NCI-H2227 (cell line): ENCODE data around the gene ZNF444.

ENCODE experiments used
- DNase-seq: peaks from one replicate; lab custom pipeline; 2025; ENCODE audit not compliant: unreplicated experiment; lab: John Stamatoyannopoulos, UW

The ZNF444 gene

DNA sequence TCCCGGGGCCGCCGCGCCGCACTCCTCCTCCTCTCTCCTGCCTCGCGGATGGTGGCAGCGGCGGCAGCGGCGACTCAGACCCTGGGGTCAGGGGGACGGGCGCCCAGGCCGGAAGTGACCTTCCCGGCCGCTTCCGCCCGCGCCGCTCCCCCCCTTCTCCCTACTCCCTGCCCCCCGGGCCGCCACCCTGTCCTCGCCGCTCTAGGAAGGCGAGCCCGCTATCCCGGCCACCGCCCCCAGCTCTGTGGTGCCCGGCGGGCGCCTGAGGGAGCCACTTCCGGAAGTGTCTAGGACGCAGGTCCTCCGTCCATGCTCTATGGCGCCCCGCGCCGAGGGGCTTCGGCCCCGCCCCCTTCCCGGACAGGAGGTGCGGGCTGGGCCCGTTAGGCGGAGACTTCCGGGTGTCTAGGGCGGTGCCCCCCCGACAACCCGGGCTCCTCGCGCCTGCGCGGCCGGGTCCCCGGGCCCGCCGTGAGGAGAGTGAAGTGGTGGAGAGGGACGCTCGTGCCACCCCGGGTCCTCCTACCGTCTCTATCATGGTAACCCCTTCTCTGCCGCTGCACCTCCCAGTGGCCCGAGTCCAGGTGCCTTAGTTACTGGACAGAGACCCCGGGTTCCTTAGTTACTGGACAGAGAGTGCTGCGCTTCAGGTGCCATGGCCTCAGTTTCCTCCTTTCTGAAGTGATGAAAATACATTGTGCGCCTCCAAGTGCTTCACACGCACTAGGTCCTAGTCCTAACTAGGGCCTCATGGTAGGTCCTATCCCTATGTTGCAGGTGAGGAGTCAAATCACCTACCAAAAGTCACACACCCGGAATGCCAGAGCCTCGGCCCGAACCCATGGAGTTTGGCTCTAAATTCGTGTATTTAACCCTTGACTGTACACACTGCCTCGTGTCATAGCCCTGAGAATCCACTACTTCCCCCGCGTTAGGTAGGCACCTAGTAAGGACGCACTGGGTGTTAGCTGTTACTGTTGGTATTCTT, 19.6 kb upstream of the ZNF444 start, which contains the start of gene ZNF787:
Gene ZNF787 (minus strand): TSS at position 116 of the 988 bp plus-strand sequence. CDS start 18,078 bp downstream, outside the sequence.
- DNase-seq = peak; percentile 100

DNA sequence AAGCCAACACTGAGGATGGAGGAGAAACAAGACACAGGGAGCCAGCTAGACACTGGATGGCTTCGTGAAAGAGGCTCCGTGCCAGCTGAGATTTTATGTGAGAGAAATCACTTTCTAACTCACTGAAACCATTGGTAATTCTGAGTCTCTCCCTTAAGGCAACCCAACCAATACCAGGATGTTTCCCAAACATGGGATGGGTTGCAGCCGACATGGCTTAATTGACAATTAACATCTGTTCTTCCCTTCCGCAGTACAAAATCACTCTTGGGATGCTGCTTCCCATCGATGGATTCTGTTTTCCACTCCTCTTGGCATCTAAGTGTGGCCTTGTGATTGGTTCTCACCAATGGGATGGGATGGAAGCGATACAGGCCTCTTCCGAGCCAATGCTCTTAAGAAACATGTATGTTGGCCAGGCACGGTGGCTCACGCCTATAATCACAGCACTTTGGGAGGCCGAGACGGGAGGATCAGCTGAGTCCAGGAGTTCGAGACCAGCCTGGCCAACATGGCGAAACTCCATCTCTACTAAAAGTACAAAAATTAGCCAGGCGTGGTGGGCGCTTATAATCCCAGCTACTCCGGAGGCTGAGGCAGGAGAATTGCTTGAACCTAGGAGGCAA, 17.7 kb upstream of the ZNF444 start:
- no peak for DNase-seq

DNA sequence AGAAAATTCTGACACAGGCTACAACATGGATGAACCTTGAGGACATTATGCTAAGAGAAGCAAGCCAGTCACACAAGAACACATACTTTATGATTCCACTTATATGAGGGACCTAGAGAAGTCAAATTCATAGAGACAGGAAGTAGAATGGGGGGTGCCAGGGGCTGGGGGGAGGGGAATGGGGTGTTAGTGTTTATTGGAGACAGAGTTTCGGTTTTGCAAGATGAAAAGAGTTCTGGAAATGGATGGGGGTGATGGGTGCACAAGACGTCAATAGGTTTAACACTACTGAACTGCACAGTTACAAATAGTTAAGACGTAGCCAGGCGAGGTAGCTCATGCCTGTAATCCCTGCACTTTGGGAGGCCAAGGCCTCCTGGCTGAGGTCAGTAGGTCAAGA, 16.5 kb upstream of the ZNF444 start:
- DNase-seq = no peak

DNA sequence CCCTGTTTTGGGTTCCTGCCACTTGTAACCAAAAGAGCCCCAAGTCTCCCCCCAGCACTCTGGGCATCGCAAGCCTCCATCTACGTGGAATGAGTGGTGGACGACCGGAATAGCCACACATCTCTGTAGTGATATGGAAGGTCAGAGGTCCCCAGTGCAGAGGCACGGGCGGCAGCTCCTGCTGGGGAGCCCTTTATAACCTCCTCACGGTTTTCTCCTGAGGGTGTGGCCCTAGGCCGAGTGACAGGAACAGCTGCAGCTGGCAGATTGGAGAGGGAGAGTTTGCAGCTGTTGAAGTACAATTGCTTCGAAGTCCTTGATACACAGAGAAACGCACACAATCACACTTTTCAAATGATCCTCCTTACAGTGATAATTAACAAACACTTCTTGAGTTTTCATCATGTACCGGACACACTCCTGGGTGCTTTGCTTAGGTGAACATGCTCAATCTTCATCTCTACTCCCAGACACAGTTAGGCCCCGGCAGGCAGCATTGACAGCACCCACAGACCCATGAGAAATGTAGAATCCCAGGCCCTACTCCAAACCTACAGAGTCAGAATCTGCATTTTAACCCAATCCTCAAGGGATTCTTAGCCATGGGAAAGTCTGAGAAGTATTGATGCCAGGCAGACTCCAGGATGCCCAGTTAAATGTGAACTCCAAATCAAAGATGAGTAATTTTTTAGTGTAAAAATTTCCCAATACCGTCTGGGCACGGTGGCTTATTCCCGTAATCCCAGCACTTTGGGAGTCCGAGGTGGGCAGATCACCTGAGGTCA, 15.1 kb upstream of the ZNF444 start:
- DNase-seq = peak; percentile 41

DNA sequence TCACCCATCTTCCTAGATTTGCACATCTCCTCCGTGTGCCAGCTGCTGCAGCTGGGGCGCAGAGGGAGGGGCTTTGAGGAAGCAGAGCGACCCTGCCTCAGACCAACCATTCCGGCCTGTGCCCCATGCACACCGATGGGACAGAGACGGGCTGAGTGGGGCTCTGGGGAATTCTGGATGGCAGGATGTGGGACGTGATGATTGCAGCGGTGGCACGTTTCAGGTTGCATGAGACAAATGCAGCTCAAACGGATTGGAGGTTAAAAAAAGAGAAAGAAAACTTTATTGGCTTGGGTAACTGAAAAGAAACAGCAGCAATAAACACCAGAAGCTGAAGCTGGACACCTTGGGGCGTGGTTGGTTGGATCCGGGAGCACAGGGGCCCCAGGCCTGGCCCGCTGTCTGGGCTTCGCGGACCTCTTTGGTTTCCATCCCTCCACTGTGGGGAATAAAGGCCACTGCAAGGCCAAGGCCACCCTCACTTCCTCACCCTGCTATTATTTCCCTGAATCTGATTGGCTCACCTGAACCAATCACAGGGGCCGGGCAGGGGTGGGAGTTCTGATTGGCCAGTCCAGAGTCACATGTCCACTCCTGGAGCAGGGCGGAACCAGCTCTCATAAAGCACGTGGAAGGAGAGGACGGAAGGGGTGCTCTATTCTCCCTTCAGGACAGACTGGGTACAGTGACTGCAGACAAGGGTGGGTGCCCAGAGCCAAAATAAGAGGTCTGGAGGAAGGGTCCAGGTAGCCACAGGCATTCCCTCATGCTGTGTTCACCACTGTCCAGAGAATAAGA, 13.9 kb upstream of the ZNF444 start:
- no peak for DNase-seq

DNA sequence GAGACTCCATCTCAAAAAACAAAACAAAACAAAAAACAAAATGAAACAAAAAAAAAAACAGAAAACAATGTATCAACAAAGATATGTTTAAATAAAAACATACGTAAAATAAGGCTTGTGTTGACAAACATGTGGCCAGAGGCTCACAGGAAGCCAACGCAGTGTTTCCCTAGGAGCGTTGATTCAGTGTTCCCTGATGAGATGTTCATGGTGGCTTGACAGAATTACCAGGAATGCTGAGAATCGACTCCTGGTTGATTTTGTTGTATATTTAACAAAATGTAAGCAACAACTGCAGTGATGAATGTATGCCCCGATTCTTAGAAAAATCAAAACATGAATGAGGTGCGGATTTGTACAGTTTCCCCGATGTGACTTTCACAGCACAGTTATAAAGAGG, 11.1 kb upstream of the ZNF444 start:
- no peak for DNase-seq

DNA sequence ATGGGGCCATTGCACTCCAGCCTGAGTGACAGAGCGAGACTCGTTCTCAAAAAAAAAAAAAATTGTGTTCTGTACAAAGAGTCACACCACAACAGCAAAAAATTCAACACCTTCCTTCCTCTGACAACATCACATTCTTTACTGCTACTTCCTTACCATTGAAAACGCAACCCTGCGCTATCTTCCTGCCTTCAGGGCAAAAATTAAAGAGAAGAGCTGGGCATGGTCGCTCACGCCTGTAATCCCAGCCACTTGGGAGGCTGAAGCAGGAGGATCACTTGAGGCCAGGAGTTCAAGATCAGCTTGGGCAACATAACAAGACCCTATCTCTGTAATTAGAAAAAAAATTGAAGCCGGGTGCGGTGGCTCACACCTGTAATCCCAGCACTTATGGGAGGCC, 9.4 kb upstream of the ZNF444 start:
- no peak for DNase-seq

DNA sequence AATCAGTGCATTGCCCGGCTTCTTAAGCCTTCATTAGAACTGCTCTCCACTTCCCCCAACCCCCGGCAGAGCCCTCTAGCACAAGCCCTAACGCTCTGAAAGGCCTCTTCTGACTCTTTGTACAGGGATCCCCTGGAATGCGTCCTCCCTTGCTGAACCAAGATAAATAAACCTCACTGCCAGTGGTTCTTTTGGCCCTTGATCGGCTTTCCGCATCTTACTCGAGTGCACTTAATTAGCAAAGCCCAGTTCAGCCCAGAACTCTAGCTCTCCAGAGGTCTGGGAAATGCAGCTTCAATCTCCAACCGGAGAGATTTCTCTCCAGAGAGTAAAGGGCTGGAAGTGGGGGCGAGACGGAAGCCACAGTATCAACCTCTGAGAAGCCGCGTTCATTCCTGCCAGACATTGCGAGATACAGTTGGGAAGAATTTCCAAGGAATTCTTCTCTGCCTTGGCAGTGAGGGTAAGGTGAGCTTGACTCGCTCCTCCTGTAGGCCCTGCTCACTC, 8.7 kb upstream of the ZNF444 start:
- DNase-seq = no peak

DNA sequence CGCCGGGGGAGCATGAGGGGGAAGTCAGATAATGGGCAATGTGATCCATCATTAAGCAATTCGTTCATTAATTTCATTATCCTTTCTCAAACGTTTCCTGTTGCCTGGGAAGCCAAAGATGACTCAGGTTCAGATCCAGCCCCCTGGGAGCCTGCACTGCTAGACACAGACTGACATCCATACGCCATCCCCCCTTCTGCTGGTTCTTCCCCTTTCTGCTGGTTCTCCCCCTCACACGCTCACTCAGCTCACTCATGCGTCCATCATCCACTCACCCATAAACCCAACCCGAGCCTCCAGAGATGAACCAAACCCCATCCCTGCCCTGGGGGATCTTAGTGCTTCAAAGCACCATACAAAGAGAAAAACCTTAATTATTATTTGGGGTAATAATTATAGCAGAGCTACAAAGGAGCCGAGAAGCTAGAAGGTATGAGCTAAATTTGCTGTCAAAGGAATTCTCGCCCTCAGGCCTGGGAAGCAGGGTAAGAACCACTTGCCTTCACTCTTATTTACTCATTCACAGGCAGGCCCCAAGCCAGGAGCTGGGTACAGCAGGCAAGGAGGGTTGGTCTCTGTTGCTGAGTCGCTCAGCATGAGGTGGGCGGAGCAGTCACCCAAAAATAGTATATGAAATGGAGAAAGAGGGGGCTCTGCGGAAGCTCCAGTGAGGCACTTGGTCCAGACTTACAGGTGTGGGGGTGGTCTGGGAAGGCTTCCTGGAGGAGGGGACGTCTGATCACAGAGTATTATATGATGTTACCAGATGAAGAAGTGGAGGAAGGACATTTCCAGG, 7.0 kb upstream of the ZNF444 start:
- DNase-seq = no peak

DNA sequence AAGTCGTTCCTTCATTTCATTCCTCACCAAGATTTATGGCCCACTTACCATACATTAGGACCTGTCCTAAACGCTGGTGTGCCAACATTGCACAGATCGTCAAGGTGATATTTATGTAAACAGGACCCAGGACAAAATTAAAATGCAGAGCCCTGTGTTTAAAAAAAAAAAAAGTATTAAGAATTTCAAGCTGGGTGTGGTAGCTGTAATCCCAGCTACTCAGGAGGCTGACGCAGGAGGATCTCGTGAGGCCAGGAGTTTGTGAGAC, 6.5 kb upstream of the ZNF444 start:
- DNase-seq = no peak

DNA sequence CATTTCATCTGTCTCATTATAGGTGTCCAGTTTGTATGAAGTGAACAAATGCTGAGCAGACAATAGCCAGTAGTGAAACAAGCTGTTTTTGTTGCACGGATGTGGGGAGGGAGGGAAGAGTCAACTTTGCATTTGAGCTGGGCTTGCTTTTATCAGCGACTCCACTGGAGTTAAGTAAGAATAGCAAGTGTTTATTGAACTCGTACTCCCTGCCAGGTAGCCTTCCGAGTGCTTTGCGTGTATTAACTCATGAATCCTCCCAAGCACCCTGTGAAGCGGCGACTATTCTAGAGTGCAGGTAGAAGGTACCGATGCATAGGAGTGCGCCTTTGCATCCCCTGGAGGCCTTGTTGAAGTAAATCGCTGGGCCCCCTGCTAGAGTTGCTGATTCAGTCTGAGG, 4.7 kb upstream of the ZNF444 start:
- DNase-seq = no peak

DNA sequence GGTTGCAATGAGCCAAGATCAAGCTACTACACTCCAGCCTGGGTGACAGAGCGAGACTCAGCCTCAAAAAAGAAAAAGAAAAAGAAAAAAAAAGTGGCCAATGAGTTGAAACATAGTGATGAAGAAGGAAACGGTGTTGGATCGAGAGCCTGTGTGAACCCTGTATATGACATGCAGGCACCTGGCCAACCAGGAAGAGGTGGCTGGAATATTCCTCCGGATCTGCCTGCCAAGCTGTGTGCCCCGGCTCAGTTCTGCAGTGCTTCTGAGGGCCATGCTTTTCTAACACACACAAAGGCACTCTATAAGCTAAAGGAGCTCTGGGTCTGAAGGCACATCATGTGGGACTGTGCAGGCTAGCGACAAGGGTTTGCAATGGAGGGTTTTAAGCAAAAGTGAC, 3.7 kb upstream of the ZNF444 start:
- DNase-seq = no peak

DNA sequence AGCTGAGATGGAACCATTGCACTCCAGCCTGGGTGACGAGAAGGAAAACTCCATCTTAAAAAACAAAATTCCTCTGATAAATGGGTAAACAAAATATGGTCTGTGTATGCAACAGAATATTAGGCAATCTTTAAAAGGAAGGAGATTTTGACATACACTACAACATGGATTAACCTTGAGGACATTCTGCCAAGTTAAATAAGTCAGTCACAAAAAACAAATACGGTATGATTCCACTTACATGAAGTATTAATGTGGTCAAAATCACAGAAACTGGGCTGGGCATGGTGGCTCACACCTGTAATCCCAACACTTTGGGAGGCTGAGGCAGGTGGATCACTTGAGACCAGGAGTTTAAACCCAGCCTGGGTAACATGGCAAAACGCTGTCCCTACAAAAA, 3.0 kb upstream of the ZNF444 start:
- no peak for DNase-seq

DNA sequence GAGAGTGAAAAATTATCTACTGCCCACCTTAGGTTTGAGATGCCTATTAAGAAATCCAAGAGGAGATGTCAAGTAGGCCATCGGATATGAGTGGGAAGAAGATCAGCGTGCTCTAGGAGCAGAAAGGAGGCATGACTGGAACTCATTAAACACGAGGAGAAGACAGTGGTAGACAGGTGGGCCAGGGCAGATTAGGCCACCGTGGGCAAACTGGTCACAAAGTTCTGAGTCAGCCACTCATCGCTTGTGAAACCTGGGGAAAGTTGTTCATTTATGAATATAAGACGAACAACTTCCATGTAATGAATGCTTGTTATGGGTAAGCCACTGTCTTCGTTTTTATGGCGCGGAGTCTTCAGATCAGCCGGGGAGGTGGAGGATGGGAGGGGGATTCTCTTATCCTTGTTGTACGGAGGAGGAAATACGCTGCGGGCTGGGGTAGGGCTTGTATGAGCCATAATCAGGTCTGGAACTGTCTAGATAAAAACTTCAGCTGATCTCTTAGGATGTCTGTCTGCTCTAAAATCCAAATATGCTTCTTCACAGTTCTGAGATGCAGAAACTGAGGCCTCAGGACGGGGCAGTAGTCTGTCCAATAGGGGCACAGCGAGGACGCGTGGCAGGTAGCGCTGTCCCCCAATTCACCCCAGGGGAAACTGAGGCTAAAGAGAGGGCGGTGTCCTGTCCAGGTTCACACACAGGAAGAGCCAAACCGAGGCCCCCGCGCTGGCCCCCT, 1.1 kb upstream of the ZNF444 start:
- DNase-seq = peak; percentile 76

DNA sequence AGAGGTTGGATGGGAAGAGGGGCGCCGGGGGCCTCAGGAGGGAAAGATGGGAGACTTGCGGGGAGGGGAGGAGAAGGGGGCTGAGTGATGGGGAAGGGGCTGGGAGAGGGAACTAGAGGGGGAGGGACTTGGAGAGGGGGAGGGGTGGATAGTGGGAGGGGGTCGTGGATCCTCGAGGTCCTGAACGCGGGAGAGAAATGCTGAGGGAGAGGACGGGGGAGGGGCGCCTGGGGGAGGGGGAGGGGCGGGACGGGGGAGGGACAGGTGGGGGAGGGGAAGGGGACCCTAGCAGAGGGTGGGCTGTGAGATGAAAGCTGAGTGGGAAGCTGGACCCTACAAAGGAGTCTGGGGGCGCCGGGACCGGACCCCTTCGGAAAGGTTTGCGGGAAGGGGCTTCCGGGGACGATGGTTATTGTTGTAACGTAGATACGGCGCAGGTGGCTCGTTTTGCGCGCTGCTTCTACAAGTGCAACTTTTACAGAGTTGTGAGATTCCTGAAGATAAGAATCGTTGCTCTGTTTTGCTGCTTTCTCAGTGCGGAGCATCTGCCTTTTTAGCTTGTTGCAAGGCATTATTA, 418 bp downstream of the ZNF444 start:
- DNase-seq = peak; percentile 75

DNA sequence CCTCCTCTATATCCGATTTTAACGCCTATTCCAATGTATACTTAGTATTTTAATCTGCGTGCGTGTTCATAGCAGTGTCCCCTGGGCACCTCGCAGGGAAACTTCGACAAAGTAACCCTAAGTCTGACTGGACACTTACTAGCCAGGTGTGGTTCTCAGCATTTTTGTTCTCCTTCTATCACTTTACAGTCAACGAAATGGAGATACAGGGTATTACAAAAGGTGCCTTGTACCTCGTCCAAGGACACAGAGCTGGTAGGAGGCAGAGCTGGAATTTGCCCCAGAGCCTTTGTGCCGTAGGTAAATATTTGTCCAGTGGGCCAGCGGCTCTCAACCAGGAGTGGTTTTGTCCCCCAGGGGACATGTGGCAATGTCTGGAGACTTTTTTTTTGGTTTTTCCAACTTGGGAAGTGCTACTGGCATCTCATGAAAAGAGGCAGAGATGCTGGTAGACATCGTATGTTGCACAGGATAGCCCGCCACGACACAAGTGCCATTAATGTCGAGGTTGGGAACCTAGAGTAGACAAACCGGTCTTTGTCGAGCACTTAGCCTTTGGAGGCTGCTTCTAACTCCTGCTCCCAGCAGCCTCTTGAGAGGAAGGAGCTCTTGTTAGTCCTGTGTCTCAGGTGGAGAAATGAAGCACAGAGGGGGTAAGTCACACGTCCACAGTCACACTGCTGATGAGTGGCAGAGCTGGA, 1.1 kb downstream of the ZNF444 start:
- no peak for DNase-seq

DNA sequence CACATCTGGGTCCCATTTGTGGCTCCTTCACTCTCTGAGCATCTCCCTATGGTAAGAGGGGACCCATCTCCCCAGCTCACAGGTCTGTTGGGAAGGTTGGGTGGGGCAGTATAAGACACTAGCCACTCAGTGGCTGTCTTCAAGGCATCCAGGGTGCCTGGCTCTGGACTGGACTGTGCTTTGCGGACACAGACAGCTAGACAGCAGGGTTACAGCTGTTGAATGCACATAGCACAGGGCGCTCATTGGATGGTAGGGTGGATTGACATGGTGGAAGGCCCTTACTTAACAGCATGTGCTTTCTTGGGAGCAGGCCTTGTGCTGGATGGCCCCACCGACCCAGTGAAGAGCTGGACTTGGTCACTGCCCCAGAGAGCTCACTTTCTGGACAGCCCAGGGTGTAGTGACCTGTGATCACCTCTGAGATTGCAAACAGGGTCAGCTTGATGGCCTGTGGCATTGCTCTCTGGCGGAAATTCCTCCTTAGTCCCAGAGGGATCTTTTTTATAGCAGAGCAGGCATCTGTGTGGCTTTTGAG, 1.9 kb downstream of the ZNF444 start:
- no peak for DNase-seq

DNA sequence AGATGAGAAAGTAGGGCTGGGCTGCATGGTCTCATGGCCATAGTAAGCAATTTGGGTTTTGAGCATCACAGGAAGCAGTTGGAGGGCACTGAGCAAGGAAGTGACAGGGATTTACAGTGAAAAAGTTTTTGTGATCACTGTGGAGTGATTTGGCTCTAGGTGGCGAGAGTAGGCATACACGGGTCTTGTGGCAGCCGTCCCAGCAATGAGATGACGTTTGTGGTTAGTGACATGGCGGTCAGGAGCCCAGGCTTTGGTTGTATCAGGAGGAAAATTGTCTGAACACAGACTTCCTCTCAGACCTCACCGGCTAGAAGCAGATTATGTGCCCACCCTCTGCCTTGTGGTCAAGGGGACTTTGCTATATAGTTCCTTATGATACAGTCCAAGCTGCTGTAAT, 3.3 kb downstream of the ZNF444 start:
- no peak for DNase-seq
